ENCODE results near the gene ZNF341.
"Not testable (repeated sequence)": the region's sequence is repeated elsewhere in the genome, so short reads cannot be mapped to it uniquely, and the experiment has no call there.

The ZNF341 gene

DNA sequence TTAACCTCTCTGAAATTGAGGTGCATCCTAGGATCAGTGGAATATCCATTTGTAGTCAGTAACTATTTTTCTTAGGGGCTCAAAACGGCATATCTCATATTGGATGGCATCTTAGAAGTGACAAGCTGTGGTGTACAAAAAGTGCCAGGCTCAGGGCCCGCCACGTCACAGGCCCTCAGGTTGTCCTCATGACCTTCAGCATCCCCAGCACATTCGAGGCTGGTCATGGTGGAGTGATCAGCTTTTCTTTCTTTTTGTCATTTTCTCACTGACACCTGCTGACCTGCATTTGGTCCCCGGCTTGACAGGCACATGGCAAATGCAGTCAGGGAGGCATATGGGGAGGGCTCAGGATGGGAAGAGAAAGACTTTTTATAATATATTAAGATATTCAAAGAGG, 38.5 kb upstream of the ZNF341 start:
- no peak overlapping the region for H3K9ac ChIP-seq (ENCODE audit: low read length)
- H3K4me1 ChIP-seq (ENCODE audit: control insufficient read depth, insufficient read depth, low read length): no peaks in the 10 kb centered on the region
- no peaks in the 10 kb centered on the region for H3K36me3 ChIP-seq (ENCODE audit: control insufficient read depth, insufficient read depth, low read length)
- no peaks in the 10 kb centered on the region for H3K9me3 ChIP-seq (ENCODE audit: control insufficient read depth, low read length)
- H3K27me3 ChIP-seq (ENCODE audit: control insufficient read depth, insufficient read depth, low read length): no peaks in the 10 kb centered on the region
- no peak overlapping the region for H3K4me3 ChIP-seq (ENCODE audit: low read length)

DNA sequence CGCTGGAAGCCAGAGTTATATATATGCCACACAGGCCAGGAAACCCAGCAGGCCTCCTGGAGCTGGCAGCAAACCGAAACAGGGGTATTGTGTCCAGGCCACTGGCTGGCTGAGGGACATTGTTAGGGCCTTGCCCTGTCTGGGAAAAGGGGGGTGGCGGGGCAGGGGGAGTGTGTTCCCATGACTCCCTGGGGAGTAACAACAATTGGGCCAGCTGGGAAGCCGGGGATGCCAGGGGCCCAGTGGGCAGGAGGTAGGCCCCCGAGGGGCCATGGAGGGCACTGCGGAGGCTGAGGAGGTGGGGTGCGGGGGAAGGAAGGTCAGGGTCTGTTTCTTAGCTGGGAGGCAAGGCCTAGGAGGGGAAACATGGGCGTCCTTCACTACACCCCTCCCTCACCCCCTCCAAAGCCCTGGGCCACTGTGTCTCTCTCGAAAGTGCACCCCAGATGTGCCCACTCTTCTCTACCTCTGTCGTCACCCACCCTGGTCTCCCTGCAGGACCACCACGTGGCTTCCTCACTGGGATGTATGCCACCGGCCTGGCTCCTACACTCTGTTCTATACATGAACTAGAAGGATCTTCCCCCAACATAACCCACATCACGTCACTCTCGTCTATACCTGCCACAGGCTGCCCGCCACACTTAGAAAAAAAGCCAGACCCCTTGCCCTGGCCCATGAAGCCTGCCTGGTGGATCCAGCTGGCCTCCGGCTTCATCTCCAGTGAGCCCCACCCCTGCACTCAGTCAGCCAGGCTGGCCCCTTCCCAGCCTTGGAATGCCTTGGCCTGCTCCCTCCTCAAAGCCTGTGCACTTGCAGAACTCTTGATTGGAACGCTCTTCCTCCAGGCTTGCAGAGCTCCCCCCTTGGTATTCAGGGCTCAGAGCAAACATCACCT, 37.8 kb upstream of the ZNF341 start:
- no peak overlapping the region for H3K9ac ChIP-seq (ENCODE audit: low read length)
- no peaks in the 10 kb centered on the region for H3K9me3 ChIP-seq (ENCODE audit: control insufficient read depth, low read length)
- no peaks in the 10 kb centered on the region for H3K4me1 ChIP-seq (ENCODE audit: control insufficient read depth, insufficient read depth, low read length)
- no peaks in the 10 kb centered on the region for H3K27me3 ChIP-seq (ENCODE audit: control insufficient read depth, insufficient read depth, low read length)
- no peak overlapping the region for H3K4me3 ChIP-seq (ENCODE audit: low read length)
- no peaks in the 10 kb centered on the region for H3K36me3 ChIP-seq (ENCODE audit: control insufficient read depth, insufficient read depth, low read length)

DNA sequence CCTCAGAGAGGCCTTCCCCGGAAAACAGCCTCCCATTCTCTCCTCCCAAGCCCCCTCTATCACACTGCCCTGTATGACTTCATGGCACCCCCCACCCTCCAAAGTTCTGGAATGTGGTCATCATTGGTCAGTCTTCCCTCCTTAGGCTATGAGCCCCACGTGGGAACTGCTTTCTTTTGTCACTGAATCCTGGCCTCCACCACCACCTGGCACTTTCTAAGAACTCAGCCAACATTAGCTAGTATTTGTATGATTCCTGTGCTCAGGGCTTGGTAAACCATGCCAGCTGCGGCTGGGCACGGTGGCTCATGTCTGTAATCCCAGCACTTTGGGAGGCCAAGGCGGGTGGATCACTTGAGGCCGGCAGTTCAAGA, 37.2 kb upstream of the ZNF341 start:
- H3K36me3 ChIP-seq (ENCODE audit: control insufficient read depth, insufficient read depth, low read length): no peaks in the 10 kb centered on the region
- no peaks in the 10 kb centered on the region for H3K9me3 ChIP-seq (ENCODE audit: control insufficient read depth, low read length)
- H3K4me3 ChIP-seq (ENCODE audit: low read length): no peak overlapping the region
- no peaks in the 10 kb centered on the region for H3K27me3 ChIP-seq (ENCODE audit: control insufficient read depth, insufficient read depth, low read length)
- no peak overlapping the region for H3K9ac ChIP-seq (ENCODE audit: low read length)
- H3K4me1 ChIP-seq (ENCODE audit: control insufficient read depth, insufficient read depth, low read length): no peaks in the 10 kb centered on the region

DNA sequence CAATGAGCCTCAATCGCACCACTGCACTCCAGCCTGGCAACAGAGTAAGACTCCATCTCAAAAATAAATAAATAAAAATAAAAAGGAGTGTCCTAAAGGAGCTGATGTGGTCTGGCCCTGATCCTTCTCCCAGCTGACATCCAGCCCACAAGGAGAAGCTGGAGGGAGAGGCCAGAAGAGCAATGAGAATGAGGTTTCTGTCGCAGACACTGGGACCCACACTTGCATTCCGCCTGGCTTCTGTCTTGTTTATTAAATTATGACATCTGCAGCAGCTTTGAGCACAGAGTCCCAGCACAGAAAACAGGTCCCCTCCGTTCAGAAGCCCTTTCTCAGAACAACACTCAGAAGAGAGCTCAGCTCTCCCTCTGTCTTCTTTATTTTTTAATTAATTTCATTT, 35.3 kb upstream of the ZNF341 start:
- H3K27me3 ChIP-seq (ENCODE audit: control insufficient read depth, insufficient read depth, low read length): no peaks in the 10 kb centered on the region
- H3K4me3 ChIP-seq (ENCODE audit: low read length): no peak overlapping the region
- no peaks in the 10 kb centered on the region for H3K36me3 ChIP-seq (ENCODE audit: control insufficient read depth, insufficient read depth, low read length)
- no peak overlapping the region for H3K9ac ChIP-seq (ENCODE audit: low read length)
- no peaks in the 10 kb centered on the region for H3K9me3 ChIP-seq (ENCODE audit: control insufficient read depth, low read length)
- H3K4me1 ChIP-seq (ENCODE audit: control insufficient read depth, insufficient read depth, low read length): no peaks in the 10 kb centered on the region

DNA sequence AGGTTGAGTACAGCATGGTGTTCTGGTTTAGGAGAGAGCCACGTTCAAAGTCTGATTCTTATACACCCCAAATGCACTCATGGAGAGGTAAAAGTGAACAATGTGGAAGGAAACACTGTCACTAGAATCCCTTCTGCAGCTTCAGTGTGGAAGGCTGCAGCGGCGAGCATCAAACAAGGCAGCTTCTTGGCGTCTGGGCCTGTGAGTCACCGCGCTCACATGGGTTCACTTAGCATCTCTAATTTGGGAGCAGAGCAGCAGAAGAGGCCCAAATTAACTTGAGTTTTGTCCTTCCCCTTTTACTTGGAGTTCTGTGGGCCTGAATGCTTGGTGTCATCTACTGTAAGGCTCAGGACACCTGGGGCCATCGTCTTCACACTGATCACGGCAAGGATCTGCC, 34.7 kb upstream of the ZNF341 start:
- H3K4me3 ChIP-seq (ENCODE audit: low read length): no peak overlapping the region
- H3K27me3 ChIP-seq (ENCODE audit: control insufficient read depth, insufficient read depth, low read length): no peaks in the 10 kb centered on the region
- H3K36me3 ChIP-seq (ENCODE audit: control insufficient read depth, insufficient read depth, low read length): no peaks in the 10 kb centered on the region
- no peak overlapping the region for H3K9ac ChIP-seq (ENCODE audit: low read length)
- no peaks in the 10 kb centered on the region for H3K9me3 ChIP-seq (ENCODE audit: control insufficient read depth, low read length)
- H3K4me1 ChIP-seq (ENCODE audit: control insufficient read depth, insufficient read depth, low read length): no peaks in the 10 kb centered on the region

DNA sequence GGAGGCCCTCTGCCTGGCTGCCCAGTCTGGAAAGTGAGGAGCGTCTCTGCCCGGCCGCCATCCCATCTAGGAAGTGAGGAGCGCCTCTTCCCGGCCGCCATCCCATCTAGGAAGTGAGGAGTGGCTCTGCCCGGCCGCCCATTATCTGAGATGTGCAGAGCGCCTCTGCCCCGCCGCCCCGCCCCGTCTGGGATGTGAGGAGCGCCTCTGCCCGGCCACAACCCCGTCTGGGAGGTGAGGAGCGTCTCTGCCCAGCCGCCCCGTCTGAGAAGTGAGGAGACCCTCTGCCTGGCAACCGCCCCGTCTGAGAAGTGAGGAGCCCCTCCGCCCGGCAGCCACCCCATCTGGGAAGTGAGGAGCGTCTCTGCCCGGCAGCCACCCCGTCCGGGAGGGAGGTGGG, 32.8 kb upstream of the ZNF341 start:
- not testable (repeated sequence) for H3K4me3 ChIP-seq (ENCODE audit: low read length); H3K27me3 ChIP-seq (ENCODE audit: control insufficient read depth, insufficient read depth, low read length); H3K4me1 ChIP-seq (ENCODE audit: control insufficient read depth, insufficient read depth, low read length); H3K9me3 ChIP-seq (ENCODE audit: control insufficient read depth, low read length); H3K36me3 ChIP-seq (ENCODE audit: control insufficient read depth, insufficient read depth, low read length); H3K9ac ChIP-seq (ENCODE audit: low read length)

DNA sequence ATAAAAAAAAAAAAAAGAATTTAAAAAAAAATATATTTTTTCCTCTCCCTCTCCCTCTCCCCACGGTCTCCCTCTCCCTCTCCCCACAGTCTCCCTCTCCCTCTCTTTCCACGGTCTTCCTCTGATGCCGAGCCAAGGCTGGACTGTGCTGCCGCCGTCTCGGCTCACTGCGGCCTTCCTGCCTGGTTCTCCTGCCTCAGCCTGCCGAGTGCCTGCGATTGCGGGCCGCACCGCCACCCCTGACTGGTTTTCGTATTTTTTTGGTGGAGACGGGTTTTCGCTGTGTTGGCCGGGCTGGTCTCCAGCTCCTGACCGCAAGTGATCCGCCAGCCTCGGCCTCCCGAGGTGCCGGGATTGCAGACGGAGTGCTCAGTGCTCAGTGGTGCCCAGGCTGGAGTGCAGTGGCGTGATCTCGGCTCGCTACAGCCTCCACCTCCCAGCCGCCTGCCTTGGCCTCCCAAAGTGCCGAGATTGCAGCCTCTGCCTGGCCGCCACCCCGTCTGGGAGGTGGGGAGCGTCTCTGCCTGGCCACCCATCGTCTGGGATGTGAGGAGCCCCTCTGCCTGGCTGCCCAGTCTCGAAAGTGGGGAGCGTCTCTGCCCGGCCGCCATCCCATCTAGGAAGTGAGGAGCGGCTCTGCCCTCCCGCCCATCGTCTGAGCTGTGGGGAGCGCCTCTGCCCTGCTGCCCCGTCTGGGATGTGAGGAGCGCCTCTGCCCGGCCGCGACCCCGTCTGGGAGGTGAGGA, 30.9 kb upstream of the ZNF341 start:
- not testable (repeated sequence) for H3K27me3 ChIP-seq (ENCODE audit: control insufficient read depth, insufficient read depth, low read length); H3K9ac ChIP-seq (ENCODE audit: low read length); H3K9me3 ChIP-seq (ENCODE audit: control insufficient read depth, low read length); H3K4me1 ChIP-seq (ENCODE audit: control insufficient read depth, insufficient read depth, low read length); H3K36me3 ChIP-seq (ENCODE audit: control insufficient read depth, insufficient read depth, low read length); H3K4me3 ChIP-seq (ENCODE audit: low read length)

DNA sequence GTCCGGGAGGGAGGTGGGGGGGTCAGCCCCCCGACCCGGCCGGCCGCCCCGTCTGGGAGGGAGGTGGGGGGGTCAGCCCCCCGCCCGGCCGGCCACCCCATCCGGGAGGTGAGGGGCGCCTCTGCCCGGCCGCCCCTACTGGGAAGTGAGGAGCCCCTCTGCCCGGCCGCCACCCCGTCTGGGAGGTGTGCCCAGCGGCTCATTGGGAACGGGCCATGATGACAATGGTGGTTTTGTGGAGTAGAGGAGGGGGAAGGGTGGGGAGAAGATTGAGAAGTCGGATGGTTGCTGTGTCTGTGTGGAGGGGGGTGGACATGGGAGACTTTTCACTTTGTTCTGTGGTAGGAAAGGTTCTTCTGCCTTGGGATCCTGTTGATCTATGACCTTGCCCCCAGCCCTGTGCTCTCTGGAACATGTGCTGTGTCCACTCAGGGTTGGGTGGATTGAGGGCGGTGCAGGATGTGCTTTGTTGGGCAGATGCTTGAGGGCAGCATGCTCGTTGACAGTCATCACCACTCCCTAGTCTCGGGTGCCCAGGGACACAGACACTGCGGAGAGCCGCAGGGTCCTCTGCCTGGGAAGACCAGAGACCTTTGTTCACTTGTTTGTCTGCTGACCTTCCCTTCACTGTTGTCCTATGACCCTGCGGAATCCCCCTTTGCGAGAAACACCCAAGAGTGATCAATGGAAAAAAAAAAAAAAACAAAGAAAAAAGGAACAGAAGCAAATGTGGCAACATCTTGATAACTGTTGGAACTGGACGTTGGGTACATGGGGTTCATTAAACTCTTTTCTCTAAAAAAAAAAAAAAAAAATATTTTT, 30.0 kb upstream of the ZNF341 start:
- no peaks in the 10 kb centered on the region for H3K4me1 ChIP-seq (ENCODE audit: control insufficient read depth, insufficient read depth, low read length)
- no peak overlapping the region for H3K4me3 ChIP-seq (ENCODE audit: low read length)
- no peaks in the 10 kb centered on the region for H3K9me3 ChIP-seq (ENCODE audit: control insufficient read depth, low read length)
- H3K36me3 ChIP-seq (ENCODE audit: control insufficient read depth, insufficient read depth, low read length): no peaks in the 10 kb centered on the region
- H3K27me3 ChIP-seq (ENCODE audit: control insufficient read depth, insufficient read depth, low read length): no peaks in the 10 kb centered on the region
- H3K9ac ChIP-seq (ENCODE audit: low read length): no peak overlapping the region

DNA sequence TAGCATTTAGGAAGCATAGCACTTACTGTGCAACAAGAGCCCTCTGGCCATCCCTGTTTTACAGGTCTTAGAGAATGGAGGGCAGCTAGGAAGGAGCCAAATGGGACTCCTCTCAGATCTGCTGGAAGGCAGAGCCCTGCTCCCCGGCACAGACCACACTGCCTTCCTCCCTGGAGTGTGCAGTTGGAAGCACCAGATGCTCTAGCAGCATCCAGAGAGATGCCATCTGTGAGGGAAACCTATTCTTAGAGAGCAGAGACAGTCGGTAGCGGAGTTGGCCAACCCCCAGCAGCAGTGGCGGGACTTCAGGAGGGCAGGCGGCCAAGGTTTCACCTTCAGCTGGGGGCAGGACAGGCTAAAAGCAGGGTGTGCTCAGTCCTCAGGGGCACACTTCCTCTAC, 28.9 kb upstream of the ZNF341 start:
- Histone ChIP-seq H3K4me1 (ENCODE audit: control insufficient read depth, insufficient read depth, low read length) (no peaks in the 10 kb centered on the region), H3K27me3 (ENCODE audit: control insufficient read depth, insufficient read depth, low read length) (no peaks in the 10 kb centered on the region), H3K4me3 (ENCODE audit: low read length) (no peak overlapping the region), H3K36me3 (ENCODE audit: control insufficient read depth, insufficient read depth, low read length) (no peaks in the 10 kb centered on the region), H3K9me3 (ENCODE audit: control insufficient read depth, low read length) (no peaks in the 10 kb centered on the region), H3K9ac (ENCODE audit: low read length) (no peak overlapping the region)

DNA sequence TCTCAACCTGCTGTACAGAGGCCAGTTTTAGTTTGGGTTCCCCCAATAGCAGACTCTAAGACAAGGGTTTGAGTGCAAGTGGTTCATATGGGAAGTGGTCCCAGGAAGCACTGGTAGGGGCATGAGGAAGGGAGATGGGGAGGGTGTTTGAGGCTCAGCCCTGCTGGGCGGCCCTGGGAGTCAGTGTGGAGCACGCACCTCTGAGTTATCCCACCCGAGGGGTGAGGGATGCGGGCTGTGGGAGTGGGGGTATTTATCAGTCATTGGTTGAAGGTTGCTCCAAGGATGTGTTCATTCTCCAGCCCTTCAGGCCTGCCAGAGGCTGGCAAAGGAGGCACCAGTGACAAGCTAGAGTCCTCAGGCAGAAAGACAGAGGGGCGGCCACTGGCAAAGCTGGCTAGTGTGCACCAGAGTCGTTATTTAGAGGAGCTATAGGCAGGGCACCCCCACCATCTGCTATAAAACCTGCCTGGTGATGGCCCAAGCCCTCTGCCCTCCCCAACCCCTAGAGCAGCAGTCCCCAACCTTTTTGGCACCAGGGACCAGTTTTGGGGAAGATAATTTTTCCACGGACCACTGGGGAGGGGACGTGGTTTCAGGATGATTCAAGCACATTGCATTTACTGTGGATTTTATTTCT, 28.2 kb upstream of the ZNF341 start:
- Histone ChIP-seq H3K4me1 (ENCODE audit: control insufficient read depth, insufficient read depth, low read length) (no peaks in the 10 kb centered on the region), H3K9ac (ENCODE audit: low read length) (no peak overlapping the region), H3K9me3 (ENCODE audit: control insufficient read depth, low read length) (no peaks in the 10 kb centered on the region), H3K36me3 (ENCODE audit: control insufficient read depth, insufficient read depth, low read length) (no peaks in the 10 kb centered on the region), H3K27me3 (ENCODE audit: control insufficient read depth, insufficient read depth, low read length) (no peaks in the 10 kb centered on the region), H3K4me3 (ENCODE audit: low read length) (no peak overlapping the region)

DNA sequence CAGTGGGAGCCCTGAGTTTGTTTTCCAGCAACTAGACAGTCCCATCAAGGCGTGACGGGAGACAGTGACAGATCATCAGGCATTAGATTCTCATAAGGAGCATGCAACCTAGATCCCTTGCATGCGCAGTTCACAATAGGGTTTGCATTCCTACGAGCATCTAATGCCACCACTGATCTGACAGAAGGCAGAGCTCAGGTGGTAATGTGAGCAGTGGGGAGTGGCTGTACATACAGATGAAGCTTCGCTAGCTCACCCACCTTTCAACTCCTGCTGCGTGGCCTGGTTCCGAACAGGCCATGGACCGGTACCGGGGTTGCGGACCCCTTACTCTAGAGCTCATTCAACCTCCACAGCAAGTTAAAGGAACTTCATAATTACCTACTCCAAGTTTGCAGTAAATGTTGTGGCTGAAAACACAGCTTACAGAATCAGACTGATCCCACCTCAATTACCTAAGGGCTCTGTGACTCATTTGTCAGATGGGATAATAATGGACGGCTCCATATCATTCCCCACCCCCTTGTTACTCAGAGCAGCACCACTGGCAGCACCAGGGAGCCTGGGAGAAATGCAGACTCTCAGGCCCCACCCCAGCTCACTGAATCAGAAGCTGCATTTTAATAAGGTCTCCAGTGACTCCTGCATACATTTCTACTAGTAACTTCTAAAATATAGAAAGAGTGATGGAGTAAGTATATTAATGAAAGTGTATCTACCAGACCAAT, 27.4 kb upstream of the ZNF341 start:
- H3K4me3 ChIP-seq (ENCODE audit: low read length): no peak overlapping the region
- H3K9me3 ChIP-seq (ENCODE audit: control insufficient read depth, low read length): no peaks in the 10 kb centered on the region
- no peaks in the 10 kb centered on the region for H3K4me1 ChIP-seq (ENCODE audit: control insufficient read depth, insufficient read depth, low read length)

More for the DNA sequence above, 27.4 kb upstream of the ZNF341 start:
- Histone ChIP-seq H3K9ac (ENCODE audit: low read length) (no peak overlapping the region), H3K36me3 (ENCODE audit: control insufficient read depth, insufficient read depth, low read length) (no peaks in the 10 kb centered on the region), H3K27me3 (ENCODE audit: control insufficient read depth, insufficient read depth, low read length) (no peaks in the 10 kb centered on the region)

Data from mucosa of stomach (tissue), 1 donor.